HL-60 (cell line): Measurements from ENCODE around the gene SMC1B.
"Not testable (repeated sequence)": the region's sequence is repeated elsewhere in the genome, so short reads cannot be mapped to it uniquely, and the experiment has no call there.

ENCODE experiments used
- DNase-seq, 2 experiments: peaks; one replicate each; pipeline ENCODE4 v3.0.0-alpha.2; 2010 to 2020; ENCODE audit warnings: low read depth in 1 of 2, low spot score in 1 of 2
- H3K27ac ChIP-seq: fragments of 250-450 bp; sonication (Bioruptor Pico); replicated peaks from 2 replicates; pipeline ENCODE4 v1.5.1; 2020; ENCODE audit warnings: mild to moderate bottlenecking, moderate library complexity
- H3K27me3 ChIP-seq: fragments of 250-450 bp; sonication (Bioruptor Pico); 2 replicates; pipeline ENCODE4 v1.5.1; 2021; ENCODE audit warnings: mild to moderate bottlenecking, moderate library complexity; ENCODE audit not compliant: insufficient read depth, poor library complexity, severe bottlenecking
- H3K4me3 ChIP-seq: replicated peaks from 2 replicates; pipeline ENCODE4 v1.5.1; 2011; ENCODE audit warnings: mild to moderate bottlenecking, control low read depth, low read length; ENCODE audit not compliant: insufficient read depth
- GABPA ChIP-seq: IDR thresholded peaks from 2 replicates; pipeline ENCODE4 v1.6.1; 2012; ENCODE audit warnings: low read depth
- POLR2AphosphoS5 ChIP-seq: IDR thresholded peaks from 2 replicates; pipeline ENCODE4 v1.6.1; 2012; ENCODE audit warnings: low read depth
- SPI1 ChIP-seq: IDR thresholded peaks from 2 replicates; pipeline ENCODE4 v1.6.1; 2012; ENCODE audit warnings: low read depth, mild to moderate bottlenecking, borderline replicate concordance
- TF ChIP-seq, protein P1 (sequence below): IDR thresholded peaks from one replicate; pipeline ENCODE4 v1.5.1; 2011; ENCODE audit warnings: low read length, control low read depth, inconsistent platforms; ENCODE audit not compliant: insufficient read depth
- TF ChIP-seq, protein P2 (sequence below): IDR thresholded peaks from 2 replicates; pipeline ENCODE4 v1.6.1; 2012; ENCODE audit warnings: low read depth; ENCODE audit not compliant: insufficient replicate concordance

SMC1B gene

GRCh38 chr22:45442116-45442515 lies 28.7 kb upstream of the SMC1B start:
- no peak overlapping the region for H3K27ac ChIP-seq
- H3K27me3 ChIP-seq = peaks cover 4% of the 10 kb centered on the region
- TF ChIP-seq GABPA = no peak
- no peak for TF ChIP-seq SPI1
- TF ChIP-seq, protein P1, sequence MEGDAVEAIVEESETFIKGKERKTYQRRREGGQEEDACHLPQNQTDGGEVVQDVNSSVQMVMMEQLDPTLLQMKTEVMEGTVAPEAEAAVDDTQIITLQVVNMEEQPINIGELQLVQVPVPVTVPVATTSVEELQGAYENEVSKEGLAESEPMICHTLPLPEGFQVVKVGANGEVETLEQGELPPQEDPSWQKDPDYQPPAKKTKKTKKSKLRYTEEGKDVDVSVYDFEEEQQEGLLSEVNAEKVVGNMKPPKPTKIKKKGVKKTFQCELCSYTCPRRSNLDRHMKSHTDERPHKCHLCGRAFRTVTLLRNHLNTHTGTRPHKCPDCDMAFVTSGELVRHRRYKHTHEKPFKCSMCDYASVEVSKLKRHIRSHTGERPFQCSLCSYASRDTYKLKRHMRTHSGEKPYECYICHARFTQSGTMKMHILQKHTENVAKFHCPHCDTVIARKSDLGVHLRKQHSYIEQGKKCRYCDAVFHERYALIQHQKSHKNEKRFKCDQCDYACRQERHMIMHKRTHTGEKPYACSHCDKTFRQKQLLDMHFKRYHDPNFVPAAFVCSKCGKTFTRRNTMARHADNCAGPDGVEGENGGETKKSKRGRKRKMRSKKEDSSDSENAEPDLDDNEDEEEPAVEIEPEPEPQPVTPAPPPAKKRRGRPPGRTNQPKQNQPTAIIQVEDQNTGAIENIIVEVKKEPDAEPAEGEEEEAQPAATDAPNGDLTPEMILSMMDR = no peak
- TF ChIP-seq, protein P2, sequence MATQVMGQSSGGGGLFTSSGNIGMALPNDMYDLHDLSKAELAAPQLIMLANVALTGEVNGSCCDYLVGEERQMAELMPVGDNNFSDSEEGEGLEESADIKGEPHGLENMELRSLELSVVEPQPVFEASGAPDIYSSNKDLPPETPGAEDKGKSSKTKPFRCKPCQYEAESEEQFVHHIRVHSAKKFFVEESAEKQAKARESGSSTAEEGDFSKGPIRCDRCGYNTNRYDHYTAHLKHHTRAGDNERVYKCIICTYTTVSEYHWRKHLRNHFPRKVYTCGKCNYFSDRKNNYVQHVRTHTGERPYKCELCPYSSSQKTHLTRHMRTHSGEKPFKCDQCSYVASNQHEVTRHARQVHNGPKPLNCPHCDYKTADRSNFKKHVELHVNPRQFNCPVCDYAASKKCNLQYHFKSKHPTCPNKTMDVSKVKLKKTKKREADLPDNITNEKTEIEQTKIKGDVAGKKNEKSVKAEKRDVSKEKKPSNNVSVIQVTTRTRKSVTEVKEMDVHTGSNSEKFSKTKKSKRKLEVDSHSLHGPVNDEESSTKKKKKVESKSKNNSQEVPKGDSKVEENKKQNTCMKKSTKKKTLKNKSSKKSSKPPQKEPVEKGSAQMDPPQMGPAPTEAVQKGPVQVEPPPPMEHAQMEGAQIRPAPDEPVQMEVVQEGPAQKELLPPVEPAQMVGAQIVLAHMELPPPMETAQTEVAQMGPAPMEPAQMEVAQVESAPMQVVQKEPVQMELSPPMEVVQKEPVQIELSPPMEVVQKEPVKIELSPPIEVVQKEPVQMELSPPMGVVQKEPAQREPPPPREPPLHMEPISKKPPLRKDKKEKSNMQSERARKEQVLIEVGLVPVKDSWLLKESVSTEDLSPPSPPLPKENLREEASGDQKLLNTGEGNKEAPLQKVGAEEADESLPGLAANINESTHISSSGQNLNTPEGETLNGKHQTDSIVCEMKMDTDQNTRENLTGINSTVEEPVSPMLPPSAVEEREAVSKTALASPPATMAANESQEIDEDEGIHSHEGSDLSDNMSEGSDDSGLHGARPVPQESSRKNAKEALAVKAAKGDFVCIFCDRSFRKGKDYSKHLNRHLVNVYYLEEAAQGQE = no peak
- TF ChIP-seq POLR2AphosphoS5 = no peak
- no peak overlapping the region for H3K4me3 ChIP-seq
- no peak for DNase-seq

- no peak for TF ChIP-seq POLR2AphosphoS5
- TF ChIP-seq, protein P1 = peak; percentile 31
- peaks cover 4% of the 10 kb centered on the region for H3K27me3 ChIP-seq
- DNase-seq = peak in 1 of 2 experiments; percentile 40
- no peak overlapping the region for H3K4me3 ChIP-seq
- H3K27ac ChIP-seq = no peak overlapping the region
Observed at GRCh38 chr22:45441138-45441537, 27.7 kb upstream of the SMC1B start.

DNA sequence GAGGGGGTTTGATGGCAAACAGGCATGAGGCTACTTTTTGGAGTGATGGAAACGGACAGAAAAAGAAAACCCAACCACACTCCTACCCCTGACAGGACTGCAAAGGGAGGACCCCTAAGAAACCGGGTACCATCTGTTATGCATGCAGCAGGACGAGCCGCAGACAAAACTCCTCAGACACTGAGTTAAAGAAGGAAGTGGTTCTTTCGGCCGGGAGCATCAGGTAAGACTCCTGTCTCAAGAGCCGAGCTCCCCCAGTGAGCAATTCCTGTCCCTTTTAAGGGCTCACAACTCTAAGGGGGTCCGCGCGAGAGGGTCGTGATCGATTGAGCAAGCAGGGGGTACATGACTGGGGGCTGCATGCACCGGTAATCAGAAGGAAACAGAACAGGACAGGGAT lies 27.3 kb upstream of the SMC1B start:
- H3K27ac ChIP-seq, H3K27me3 ChIP-seq, H3K4me3 ChIP-seq, DNase-seq: not testable (repeated sequence)
- peak; percentile 33; the same call in 1 of the 2 replicates for TF ChIP-seq SPI1

GRCh38 chr22:45438336-45438735 lies 24.9 kb upstream of the SMC1B start:
- TF ChIP-seq, protein P1 = no peak
- no peak for TF ChIP-seq SPI1
- no peak for TF ChIP-seq POLR2AphosphoS5
- TF ChIP-seq, protein P2 = no peak
- TF ChIP-seq GABPA = no peak
- H3K27ac ChIP-seq = no peak overlapping the region
- no peak for DNase-seq
- no peak overlapping the region for H3K4me3 ChIP-seq
- peaks cover 4% of the 10 kb centered on the region for H3K27me3 ChIP-seq

DNA sequence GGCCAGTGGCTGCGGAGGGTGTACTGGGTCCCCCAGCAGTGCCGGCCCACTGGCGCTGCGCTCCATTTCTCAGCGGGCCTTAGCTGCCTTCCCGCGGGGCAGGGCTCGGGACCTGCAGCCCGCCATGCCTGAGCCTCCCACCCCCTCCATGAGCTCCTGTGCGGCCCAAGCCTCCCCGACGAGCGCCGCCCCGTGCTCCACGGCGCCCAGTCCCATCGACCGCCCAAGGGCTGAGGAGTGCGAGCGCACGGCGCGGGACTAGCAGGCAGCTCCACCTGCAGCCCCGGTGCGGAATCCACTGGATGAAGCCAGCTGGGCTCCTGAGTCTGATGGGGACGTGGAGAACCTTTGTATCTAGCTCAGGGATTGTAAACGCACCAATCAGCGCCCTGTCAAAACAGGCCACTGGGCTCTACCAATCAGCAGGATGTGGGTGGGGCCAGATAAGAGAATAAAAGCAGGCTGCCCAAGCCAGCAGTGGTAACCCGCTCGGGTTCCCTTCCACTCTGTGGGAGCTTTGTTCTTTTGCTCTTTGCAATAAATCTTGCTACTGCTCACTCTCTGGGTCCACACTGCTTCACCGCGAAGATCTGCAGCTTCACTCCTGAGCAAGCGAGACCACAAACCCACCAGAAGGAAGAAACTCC lies 23.6 kb upstream of the SMC1B start:
- not testable (repeated sequence) for H3K27me3 ChIP-seq, H3K27ac ChIP-seq, H3K4me3 ChIP-seq
- DNase-seq = peak in 1 of 2 experiments; percentile 53
